SK-N-SH (cell line): ENCODE results near the gene HOXA1. TPM values are rescaled to one million over a fixed set of nuclear protein-coding genes. Genes with fewer than 3 reads are reported as not detected.

Source experiments
- CTCF ChIA-PET: fragments of 300-600, 350-600 bp; formaldehyde crosslinking; extraction: SDS; loops from one replicate; lab custom pipeline; 2021; lab: Yijun Ruan, JAX
- POLR2A ChIA-PET: fragments of 350-600 bp; sonication (Branson Sonifier 250); formaldehyde crosslinking; extraction: SDS; loops from one replicate; lab custom pipeline; 2020; ENCODE audit warnings: antibody characterized with exemption, inconsistent platforms; lab: Yijun Ruan, JAX
- DNase-seq: peaks from one replicate; pipeline ENCODE4 v3.0.0; 2012
- H2AFZ ChIP-seq: fragments of 200-600 bp; sonication (generic); 2 replicates; pipeline ENCODE4 v1.8.1; 2016; ENCODE audit warnings: antibody characterized with exemption, mild to moderate bottlenecking, low read depth
- H3F3A ChIP-seq: fragments of 200-600 bp; sonication (generic); replicated peaks from 2 replicates; pipeline ENCODE3; 2016; ENCODE audit warnings: antibody characterized with exemption, mild to moderate bottlenecking; ENCODE audit not compliant: insufficient read depth
- H3K27ac ChIP-seq, 2 experiments: fragments of 200-500 bp in 1 of 2; fragments of 200-600 bp in 1 of 2; sonication (Bioruptor generic) in 1 of 2; sonication (generic), shearing (Covaris generic) in 1 of 2; 2 replicates each; pipeline versions ENCODE4 v1.5.1 to v1.6.1; 2014 to 2016; ENCODE audit warnings: low read depth in 2 of 2, inconsistent platforms in 1 of 2, low read length in 1 of 2, mild to moderate bottlenecking in 1 of 2, mixed read lengths in 1 of 2
- H3K27me3 ChIP-seq: fragments of 200-600 bp; sonication (generic), shearing (Covaris generic); 2 replicates; pipeline ENCODE4 v1.6.1; 2016; ENCODE audit warnings: mixed run types; ENCODE audit not compliant: insufficient read depth
- H3K36me3 ChIP-seq, 2 experiments: fragments of 200-500 bp in 1 of 2; fragments of 200-600 bp in 1 of 2; sonication (Bioruptor generic) in 1 of 2; sonication (generic) in 1 of 2; replicated peaks in 1 of 2; 2 replicates each; pipeline versions ENCODE3 to v1.5.1; 2014 to 2016; ENCODE audit warnings: low read length in 1 of 2, mild to moderate bottlenecking in 1 of 2; ENCODE audit not compliant: insufficient read depth in 2 of 2, control insufficient read depth in 1 of 2
- H3K4me1 ChIP-seq, 2 experiments: fragments of 200-500 bp in 1 of 2; fragments of 200-600 bp in 1 of 2; sonication (Bioruptor generic) in 1 of 2; sonication (generic), shearing (Covaris generic) in 1 of 2; 2 replicates each; pipeline versions ENCODE4 v1.5.1 to v1.6.1; 2014 to 2016; ENCODE audit warnings: low read depth in 1 of 2, low read length in 1 of 2, mixed run types in 1 of 2; ENCODE audit not compliant: insufficient read depth in 2 of 2, control insufficient read depth in 1 of 2
- H3K4me2 ChIP-seq: fragments of 200-600 bp; sonication (generic), shearing (Covaris generic); 2 replicates; pipeline ENCODE4 v1.6.1; 2017; ENCODE audit warnings: mixed run types
- H3K4me3 ChIP-seq, 2 experiments: fragments of 200-500 bp in 1 of 2; fragments of 200-600 bp in 1 of 2; sonication (Bioruptor generic) in 1 of 2; sonication (generic), shearing (Covaris generic) in 1 of 2; 2 replicates each; pipeline versions ENCODE4 v1.5.1 to v1.8.1; 2014 to 2016; ENCODE audit warnings: low read depth in 2 of 2, inconsistent platforms in 1 of 2, low read length in 1 of 2, mild to moderate bottlenecking in 1 of 2, mixed read lengths in 1 of 2, moderate library complexity in 1 of 2
- H3K79me2 ChIP-seq: fragments of 200-600 bp; sonication (generic); 2 replicates; pipeline ENCODE4 v1.8.1; 2017; ENCODE audit warnings: mild to moderate bottlenecking; ENCODE audit not compliant: insufficient read depth
- H3K9ac ChIP-seq: fragments of 200-600 bp; sonication (generic); 2 replicates; pipeline ENCODE4 v1.6.1; 2017; ENCODE audit warnings: mixed run types
- H3K9me2 ChIP-seq: fragments of 200-600 bp; sonication (generic); 2 replicates; pipeline ENCODE4 v1.6.1; 2017; ENCODE audit warnings: mixed run types
- H3K9me3 ChIP-seq: fragments of 200-600 bp; sonication (generic); 2 replicates; pipeline ENCODE4 v1.6.1; 2017; ENCODE audit warnings: mixed run types, mild to moderate bottlenecking, moderate library complexity
- H4K20me1 ChIP-seq: fragments of 200-600 bp; sonication (generic); 2 replicates; pipeline ENCODE4 v1.6.1; 2017; ENCODE audit warnings: mild to moderate bottlenecking, mixed run types; ENCODE audit not compliant: insufficient read depth
- CHD2 ChIP-seq: fragments of 150-350 bp; IDR thresholded peaks from 2 replicates; pipeline ENCODE4 v1.6.1; 2018; ENCODE audit warnings: low read length; ENCODE audit not compliant: partially characterized antibody
- CTCF ChIP-seq: fragments of 200-600 bp; sonication (generic); IDR thresholded peaks from 2 replicates; pipeline ENCODE4 v1.6.1; 2017; ENCODE audit warnings: antibody characterized with exemption, mild to moderate bottlenecking, moderate library complexity
- EP300 ChIP-seq, 2 experiments: IDR thresholded peaks; 2 replicates each; pipeline versions ENCODE4 v1.4.0 to v1.6.1; 2012; ENCODE audit warnings: borderline replicate concordance in 1 of 2, low read depth in 1 of 2, low read length in 1 of 2
- EZH2phosphoT487 ChIP-seq: fragments of 200-600 bp; sonication (generic); IDR thresholded peaks from 2 replicates; pipeline ENCODE4 v1.6.1; 2017; ENCODE audit warnings: low read depth, mixed run types, mild to moderate bottlenecking, antibody characterized with exemption, moderate library complexity, borderline replicate concordance
- FOXJ3 ChIP-seq: sonication (generic); formaldehyde crosslinking; IDR thresholded peaks from 2 replicates; pipeline ENCODE4 v1.5.1; 2020; ENCODE audit warnings: mild to moderate bottlenecking, missing genetic modification reagents
- GABPA ChIP-seq: IDR thresholded peaks from 2 replicates; pipeline ENCODE4 v1.4.0; 2012; ENCODE audit warnings: low read depth, mild to moderate bottlenecking
- IRF3 ChIP-seq: fragments of 150-350 bp; IDR thresholded peaks from 2 replicates; pipeline ENCODE4 v1.6.1; 2016; ENCODE audit warnings: mild to moderate bottlenecking, low read depth, low read length
- JUND ChIP-seq: IDR thresholded peaks from 2 replicates; pipeline ENCODE4 v1.4.0; 2012
- MAX ChIP-seq: IDR thresholded peaks from 2 replicates; pipeline ENCODE4 v1.4.0; 2012; ENCODE audit warnings: low read depth
- NFIC ChIP-seq: IDR thresholded peaks from 2 replicates; pipeline ENCODE4 v1.4.0; 2012; ENCODE audit warnings: borderline replicate concordance
- NRF1 ChIP-seq: IDR thresholded peaks from 2 replicates; pipeline ENCODE4 v1.6.1; 2012; ENCODE audit warnings: low read depth, mild to moderate bottlenecking, low read length
- PBX3 ChIP-seq: IDR thresholded peaks from 2 replicates; pipeline ENCODE4; 2012
- POLR2AphosphoS5 ChIP-seq: IDR thresholded peaks from 2 replicates; pipeline ENCODE4 v1.6.1; 2012; ENCODE audit warnings: low read depth, low read length
- RFX5 ChIP-seq: IDR thresholded peaks from 2 replicates; pipeline ENCODE4 v1.6.1; 2012; ENCODE audit warnings: mild to moderate bottlenecking, improper control_type of control experiment, low read length
- RXRA ChIP-seq: IDR thresholded peaks from 2 replicates; pipeline ENCODE4 v1.4.0; 2012; ENCODE audit warnings: low read depth, mild to moderate bottlenecking, borderline replicate concordance
- TCF12 ChIP-seq: IDR thresholded peaks from 2 replicates; pipeline ENCODE4 v1.4.0; 2012
- USF1 ChIP-seq: IDR thresholded peaks from 2 replicates; pipeline ENCODE4 v1.4.0; 2012; ENCODE audit warnings: low read depth, borderline replicate concordance
- YY1 ChIP-seq: IDR thresholded peaks from 2 replicates; pipeline ENCODE4 v1.4.0; 2012; ENCODE audit warnings: low read depth, mild to moderate bottlenecking
- ZBTB33 ChIP-seq: IDR thresholded peaks from 2 replicates; pipeline ENCODE4 v1.4.0; 2012; ENCODE audit warnings: low read depth, borderline replicate concordance
- WGBS: methylation state at CpG from one replicate; pipeline ENCODE4 v1.1.6; 2017; ENCODE audit warnings: low lambda C conversion rate; 5-methylcytosine and 5-hydroxymethylcytosine counted together
- polyA plus RNA-seq, 3 experiments: library from polyadenylated mRNA; depleted of rRNA; stranded (reverse); fragments of >200 nt; gene quantifications; 2 replicates each; pipeline ENCODE4 v1.2.3, GENCODE V29; 2012

The HOXA1 gene
- polyA plus RNA-seq, 1 of the 3 experiments (the other 2 are of a cell fraction) = not detected

GRCh38 chr7:27111751-27112277, 16.0 kb upstream of the HOXA1 start:
- Histone ChIP-seq H3K27ac (no peak overlapping the region), H4K20me1 (no peaks in the 10 kb centered on the region), H3K4me2 (no peak overlapping the region), H3K4me3 (no peak overlapping the region), H3K9ac (no peak overlapping the region), H3K4me1 (no peaks in the 10 kb centered on the region; a peak in 1 of 4 replicates), H3F3A (peaks cover 5% of the 10 kb centered on the region), H2AFZ (no peak overlapping the region), H3K27me3 (peaks cover 94% of the 10 kb centered on the region), H3K36me3 (no peaks in the 10 kb centered on the region), H3K9me3 (no peaks in the 10 kb centered on the region), H3K79me2 (no peaks in the 10 kb centered on the region), H3K9me2 (no peaks in the 10 kb centered on the region)
- CTCF ChIA-PET = interaction anchor here (0.7 kb wide), 1 partner anchor 742 kb away, joined by 3 read pairs; no protein-coding TSS in a partner anchor
- POLR2A ChIA-PET = no interaction called here
- WGBS = 2% methylated on average over 4 of the region's 4 CpGs
- TF ChIP-seq RXRA (no peak), JUND (no peak), PBX3 (no peak), USF1 (no peak), IRF3 (no peak), NFIC (no peak), RFX5 (no peak), POLR2AphosphoS5 (no peak)
- no peak for DNase-seq

DNA sequence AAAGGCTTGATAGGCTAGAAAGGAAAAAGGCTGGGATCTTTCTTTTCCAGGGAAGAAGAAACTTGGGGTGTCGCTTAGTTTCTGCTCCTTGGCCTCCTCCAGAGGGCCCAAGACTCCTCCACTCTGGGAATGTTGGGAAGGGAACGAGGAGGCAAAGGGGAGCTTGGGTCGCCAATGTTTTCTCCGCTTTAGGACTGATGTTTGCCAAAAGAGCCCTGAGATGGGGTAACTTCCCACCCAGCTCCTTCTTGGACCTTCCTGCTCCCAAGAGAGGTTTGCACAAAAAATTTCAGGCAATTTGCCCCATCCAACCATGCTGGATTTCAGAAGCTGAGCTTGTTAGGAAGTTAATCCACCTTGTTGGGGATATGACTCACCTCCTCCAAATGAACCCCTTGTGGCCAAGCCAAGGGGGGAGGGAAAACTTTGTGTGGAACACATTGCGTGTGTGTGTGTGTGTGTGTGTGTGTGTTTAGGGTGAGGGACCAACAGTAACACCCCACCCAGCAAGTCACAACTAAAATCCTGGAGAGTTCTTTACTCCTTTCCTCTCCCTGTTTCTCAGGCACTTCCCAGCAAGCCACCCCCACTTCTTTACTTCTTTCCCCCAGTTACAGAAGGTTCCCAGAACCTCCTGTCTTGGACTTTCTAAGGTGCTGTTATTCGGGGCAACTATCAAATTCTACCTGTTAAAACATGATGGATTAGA, 15.4 kb upstream of the HOXA1 start:
- Histone ChIP-seq H2AFZ (no peak overlapping the region), H3F3A (peaks cover 5% of the 10 kb centered on the region), H3K79me2 (no peaks in the 10 kb centered on the region), H3K27me3 (peaks cover 94% of the 10 kb centered on the region), H3K4me2 (no peak overlapping the region), H3K27ac (no peak overlapping the region), H4K20me1 (no peaks in the 10 kb centered on the region), H3K4me3 (no peak overlapping the region), H3K9me2 (no peaks in the 10 kb centered on the region), H3K36me3 (no peaks in the 10 kb centered on the region), H3K9me3 (no peaks in the 10 kb centered on the region), H3K9ac (no peak overlapping the region), H3K4me1 (no peaks in the 10 kb centered on the region; a peak in 1 of 4 replicates)
- no peak for DNase-seq
- ChIA-PET POLR2A (no interaction called here), CTCF (interaction anchor here (0.7 to 1.7 kb wide), 3 partner anchors 14 to 741 kb away, joined by 3 to 4 read pairs (median 4); no protein-coding TSS in a partner anchor)
- 1% methylated on average over 6 of the region's 6 CpGs for WGBS
- TF ChIP-seq TCF12 = no peak
- TF ChIP-seq EZH2phosphoT487 = no peak
- TF ChIP-seq FOXJ3 (CRISPR knock-in tag) = no peak
- TF ChIP-seq CTCF = no peak
- no peak for TF ChIP-seq CHD2
- TF ChIP-seq ZBTB33 = no peak
- TF ChIP-seq YY1 = no peak
- no peak for TF ChIP-seq MAX
- no peak for TF ChIP-seq GABPA
- no peak for TF ChIP-seq RFX5
- TF ChIP-seq NFIC = no peak
- TF ChIP-seq EP300 (IDR thresholded peaks at IDR 0.05; ENCODE audit: borderline replicate concordance in 1 of 2, low read depth in 1 of 2, low read length in 1 of 2) = no peak
- no peak for TF ChIP-seq POLR2AphosphoS5
- no peak for TF ChIP-seq NRF1
